NCI-H1694 treated with DMSO at 0.1 percent for 48 hours (cell line): ENCODE data around the gene PHB1.
"Not testable (repeated sequence)": the region's sequence is repeated elsewhere in the genome, so short reads cannot be mapped to it uniquely, and the experiment has no call there.

Experiments
- DNase-seq: peaks from one replicate; lab custom pipeline; 2025; lab: John Stamatoyannopoulos, UW

Gene PHB1

DNA sequence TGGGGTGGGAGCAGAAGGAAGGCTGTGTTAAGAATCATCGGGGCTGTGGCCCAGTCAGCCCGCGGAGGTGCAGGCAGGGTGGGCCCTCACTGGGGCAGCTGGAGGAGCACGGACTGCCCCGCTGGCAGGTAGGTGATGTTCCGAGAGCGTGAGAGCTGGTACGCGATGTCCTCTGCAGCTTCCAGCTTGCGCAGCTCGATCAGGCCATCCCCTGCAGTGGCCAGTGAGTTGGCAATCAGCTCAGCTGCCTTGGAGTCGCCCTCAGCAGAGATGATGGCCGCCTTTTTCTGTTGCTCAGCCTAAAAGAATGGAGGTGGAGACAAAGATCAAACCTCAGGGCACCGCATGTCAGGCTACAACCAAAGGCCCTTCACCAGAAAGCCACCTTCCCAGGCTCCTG, 9.8 kb downstream of the PHB1 start:
- no peak for DNase-seq

DNA sequence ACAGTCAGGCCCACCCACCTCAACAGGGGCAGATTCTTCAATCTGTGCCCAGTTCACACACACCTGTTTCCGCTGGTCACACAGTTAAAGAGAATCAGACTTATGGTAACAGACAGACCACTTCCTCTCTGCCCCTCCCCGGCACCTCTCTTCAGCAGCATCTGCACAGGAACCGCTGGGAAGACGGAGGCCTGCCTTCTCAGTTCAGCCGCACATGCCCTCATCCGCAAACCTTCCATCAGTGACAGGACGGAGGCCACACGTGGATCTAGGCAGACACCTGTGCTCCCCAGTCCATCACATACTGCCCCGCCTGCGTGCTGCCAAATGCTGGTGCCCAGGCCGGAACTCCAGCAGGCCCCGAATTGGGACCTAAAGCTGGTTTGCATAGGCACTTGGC, 10.3 kb downstream of the PHB1 start:
- DNase-seq = no peak

DNA sequence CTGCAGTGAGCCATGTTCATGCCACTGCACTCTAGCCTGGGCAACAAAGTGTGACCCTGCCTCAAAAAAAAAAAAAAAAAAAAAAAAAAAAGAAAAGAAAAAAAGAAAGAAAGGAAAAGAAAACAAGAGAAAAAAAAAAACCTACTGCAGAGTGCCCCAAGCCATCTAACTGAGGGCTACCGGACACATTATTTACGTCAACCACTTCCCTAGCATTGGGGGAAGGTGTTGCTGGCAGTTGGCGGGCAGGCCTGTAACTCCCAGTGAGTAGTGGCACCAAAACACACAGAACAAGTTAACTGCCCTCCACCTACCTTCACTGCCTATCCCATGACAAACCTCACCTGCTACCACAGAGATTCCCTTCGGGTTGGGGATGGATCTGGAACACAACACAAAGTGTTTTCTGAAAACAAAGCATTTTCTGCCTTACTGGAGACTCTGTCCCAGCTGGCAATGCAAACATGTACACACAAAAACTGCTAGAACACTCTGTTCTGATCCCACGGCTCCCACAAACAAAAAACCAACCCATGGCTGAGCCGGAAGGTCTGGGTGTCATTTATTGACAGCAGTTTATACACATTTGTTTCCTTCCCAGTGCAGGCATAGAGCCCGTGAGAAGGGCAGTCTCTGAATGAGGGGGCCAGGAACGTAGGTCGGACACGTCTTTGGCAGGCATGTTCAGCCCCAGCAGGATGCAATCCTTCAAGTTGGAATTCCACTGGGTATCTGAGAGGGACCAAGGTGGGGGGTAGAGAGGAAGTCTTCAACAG, 11.0 kb downstream of the PHB1 start:
- DNase-seq = no peak

- no peak for DNase-seq
Observed at GRCh38 chr17:49402706-49403105, 12.0 kb downstream of the PHB1 start.

- DNase-seq = no peak
Observed at GRCh38 chr17:49401971-49402611, 12.6 kb downstream of the PHB1 start.

- DNase-seq = no peak
Observed at GRCh38 chr17:49399995-49400394, 14.7 kb downstream of the PHB1 start.

- no peak for DNase-seq
Observed at GRCh38 chr17:49397586-49397985, 17.1 kb downstream of the PHB1 start.

DNA sequence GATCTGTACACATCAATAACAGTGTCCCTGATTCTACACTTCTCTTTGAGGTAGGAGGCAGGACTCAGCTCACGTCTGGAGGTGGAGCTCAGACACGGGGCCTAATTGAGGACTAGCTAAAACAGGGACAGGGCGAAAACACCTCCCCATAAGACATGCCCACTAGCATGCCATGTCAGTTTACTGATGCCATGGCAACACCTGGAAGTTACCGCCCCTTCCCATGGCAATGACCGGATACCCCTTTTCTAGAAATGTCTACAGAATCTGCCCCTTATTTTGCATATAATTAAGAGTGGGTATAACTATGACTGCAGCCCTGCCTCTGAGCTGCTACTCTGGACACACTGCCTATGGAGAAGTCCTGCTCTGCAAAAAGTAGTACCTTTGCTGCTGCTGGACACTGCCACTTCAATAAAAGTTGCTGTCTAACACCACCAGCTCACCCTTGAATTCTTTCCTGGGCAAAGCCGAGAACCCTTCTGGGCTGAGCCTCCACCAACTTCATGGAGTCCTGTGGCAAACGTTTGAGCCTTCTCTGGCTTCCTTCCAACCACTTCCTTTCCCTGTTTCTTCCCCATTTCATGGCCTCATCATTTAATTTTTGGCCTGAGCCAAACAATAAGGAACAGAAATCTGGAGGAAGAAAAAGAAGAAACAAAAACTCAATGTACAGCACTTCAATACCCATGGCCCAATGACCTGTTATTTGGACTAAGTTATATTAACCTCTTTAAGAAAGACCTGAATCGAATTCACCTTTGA, 21.0 kb downstream of the PHB1 start:
- no peak for DNase-seq

GRCh38 chr17:49390548-49391324, 23.9 kb downstream of the PHB1 start:
- DNase-seq = no peak

- DNase-seq = not testable (repeated sequence)
Observed at GRCh38 chr17:49389514-49390347, 25.0 kb downstream of the PHB1 start.

GRCh38 chr17:49388692-49389513, 25.8 kb downstream of the PHB1 start:
- no peak for DNase-seq

DNA sequence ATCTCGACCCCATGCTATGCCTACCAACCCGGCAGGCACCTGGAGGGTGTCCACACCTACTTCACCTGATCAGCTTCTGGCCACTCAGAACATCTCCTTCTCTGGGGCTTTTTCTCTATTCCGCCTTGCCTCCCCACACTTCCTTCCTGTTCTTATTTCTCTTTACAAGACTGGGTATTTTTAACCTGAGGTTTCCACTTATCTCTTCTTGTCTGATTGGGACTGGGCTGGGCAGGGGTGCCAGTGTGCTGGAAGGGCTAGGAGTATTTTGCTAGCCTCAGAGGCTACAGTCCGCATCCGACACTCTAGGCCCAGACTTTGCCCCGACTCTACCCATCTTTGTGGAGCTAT, 26.4 kb downstream of the PHB1 start:
- no peak for DNase-seq

GRCh38 chr17:49387498-49388289, 27.0 kb downstream of the PHB1 start:
- no peak for DNase-seq

DNA sequence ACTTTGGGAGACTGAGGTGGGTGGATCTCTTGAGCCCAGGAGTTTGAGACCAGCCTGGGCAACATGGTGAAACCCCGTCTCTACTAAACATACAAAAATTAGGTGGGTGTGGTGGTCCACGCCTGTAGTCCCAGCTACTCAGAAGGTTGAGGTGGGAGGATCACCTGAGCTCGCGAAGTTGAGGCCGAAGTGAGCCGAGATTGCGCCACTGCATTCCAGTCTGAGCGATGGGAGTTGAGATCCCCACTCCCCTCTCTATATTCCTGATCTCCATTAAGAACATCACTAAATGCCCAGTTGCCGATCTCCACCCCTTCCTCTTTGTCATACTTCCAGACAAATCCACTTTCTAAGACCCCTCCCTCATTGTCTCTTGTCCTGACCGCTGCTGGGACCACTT, 28.3 kb downstream of the PHB1 start:
- no peak for DNase-seq

DNA sequence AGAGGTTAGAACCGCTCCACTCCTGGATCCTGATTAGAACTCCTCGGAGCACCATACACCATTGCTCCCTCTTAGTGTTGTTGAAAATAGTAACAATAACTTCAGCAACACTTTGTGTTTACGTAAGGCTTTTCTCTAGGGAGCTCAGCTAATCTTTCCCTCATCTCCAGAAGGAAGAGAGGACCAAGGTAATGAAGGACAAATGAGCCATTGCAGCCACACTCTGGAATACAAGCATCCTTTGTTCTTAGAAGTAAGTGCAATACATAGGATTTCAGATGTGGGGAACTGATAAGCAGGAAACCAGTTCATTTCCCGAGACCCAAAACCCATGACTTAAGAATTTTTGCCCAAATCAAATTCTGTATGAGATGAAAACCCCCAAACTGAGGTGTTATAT, 29.7 kb downstream of the PHB1 start:
- no peak for DNase-seq

DNA sequence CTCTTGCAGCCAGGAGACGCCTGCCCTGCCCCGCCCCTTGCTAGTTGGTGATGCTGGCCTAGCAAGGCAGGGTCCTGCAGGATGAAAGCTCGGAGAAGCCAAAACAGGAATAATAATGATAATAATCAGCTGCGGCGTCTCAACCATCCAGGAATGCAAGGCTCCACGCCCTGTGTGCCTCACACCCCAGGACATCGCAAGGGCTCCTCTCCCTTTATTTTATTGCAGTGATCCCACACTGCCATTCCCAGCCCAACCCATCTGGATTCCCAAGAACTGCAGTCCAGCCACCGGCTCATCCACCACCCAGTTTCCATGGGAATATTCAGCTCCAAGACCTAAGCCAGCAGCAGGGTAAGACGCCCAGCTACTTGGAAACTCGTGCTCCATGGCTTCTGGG, 31.6 kb downstream of the PHB1 start:
- DNase-seq = no peak

- no peak for DNase-seq
Observed at GRCh38 chr17:49382556-49382955, 32.1 kb downstream of the PHB1 start.

- no peak for DNase-seq
Observed at GRCh38 chr17:49381793-49382192, 32.9 kb downstream of the PHB1 start.

DNA sequence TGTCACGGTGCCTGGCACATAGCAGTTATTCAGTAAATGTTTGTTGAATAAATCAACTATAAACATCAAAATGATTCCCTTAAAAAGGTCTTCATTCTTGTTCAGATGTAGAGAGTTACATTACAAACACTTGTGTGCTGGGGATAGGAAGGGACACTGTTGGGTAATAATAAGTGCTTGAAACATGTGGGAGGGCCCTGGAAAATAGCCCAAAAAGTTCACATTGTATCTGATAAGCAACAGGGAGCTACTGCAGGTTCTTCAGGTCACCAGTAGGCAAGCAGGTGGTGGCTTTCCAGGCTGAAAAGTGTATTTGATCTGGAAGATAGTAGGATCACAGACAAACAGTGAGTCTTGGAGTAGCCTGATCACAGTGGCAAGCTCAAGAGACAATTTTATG, 33.6 kb downstream of the PHB1 start:
- no peak for DNase-seq

DNA sequence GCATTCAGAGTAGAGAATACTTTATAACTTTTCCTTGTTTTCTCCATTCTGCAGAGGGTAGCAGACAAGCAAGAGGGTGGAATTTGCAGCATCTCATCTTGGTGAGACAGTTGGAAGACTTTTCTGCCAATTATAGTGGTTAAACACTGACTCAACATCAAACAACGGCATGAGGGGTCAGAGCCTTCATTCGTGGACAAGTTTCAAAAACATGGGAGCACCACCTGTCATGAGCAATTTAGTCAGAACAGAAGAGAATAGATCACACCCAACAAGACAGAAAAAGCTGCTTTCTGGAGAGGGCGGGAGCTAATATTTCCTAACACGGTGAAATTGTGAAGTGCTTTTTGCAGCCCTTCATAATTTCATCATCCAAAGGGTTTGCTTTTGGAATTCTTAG, 34.8 kb downstream of the PHB1 start:
- DNase-seq = no peak
